HepG2 (cell line): ENCODE results near the gene SPTBN5. TPM values are rescaled to one million over a fixed set of nuclear protein-coding genes. Genes with fewer than 3 reads are reported as not detected.

Experiments used
- ATAC-seq: fragments of 200-7000 bp; cut with Tn5 transposase; 3 replicates; pipeline ENCODE4 v1.9.1; 2020; ENCODE audit warnings: mild to moderate bottlenecking, moderate library complexity
- BruUV-seq: library from RNA; stranded (reverse); fragments of 400-500 nt; replicated peaks from 2 replicates; lab custom pipeline; 2021; lab: Mats Ljungman, UMichigan
- CTCF ChIA-PET: fragments of 300-600 bp; formaldehyde crosslinking; extraction: SDS; loops from one replicate; lab custom pipeline; 2021; ENCODE audit warnings: low total read pairs, inconsistent platforms, low intra/inter-chr PET ratio; lab: Yijun Ruan, JAX
- POLR2A ChIA-PET: fragments of 350-600 bp; sonication (Branson Sonifier 250); formaldehyde crosslinking; loops from one replicate; lab custom pipeline; 2020; ENCODE audit warnings: antibody characterized with exemption, inconsistent platforms; lab: Yijun Ruan, JAX
- DNase-seq: peaks from one replicate; pipeline ENCODE4 v3.0.0-alpha.2; 2015; ENCODE audit warnings: low spot score
- FAIRE-seq: peaks from 3 replicates; lab custom pipeline; 2011; peaks lifted over from hg19 to GRCh38; lab: Jason Lieb, UNC
- H2AFZ ChIP-seq: one replicate; pipeline ENCODE4 v1.6.1; 2011; ENCODE audit warnings: low read length, inconsistent platforms
- H3K27ac ChIP-seq: fragments of 300-600 bp; 3 replicates; pipeline ENCODE4 v1.8.0; 2011; ENCODE audit warnings: mixed run types, mild to moderate bottlenecking, mixed read lengths, low read length, inconsistent platforms; ENCODE audit not compliant: insufficient read depth; ENCODE audit errors: extremely low read length
- H3K27me3 ChIP-seq, 2 experiments: fragments of 200-600 bp in 1 of 2; 2 replicates in 1 of 2; 3 replicates in 1 of 2; pipeline versions ENCODE4 v1.6.0 to v1.8.0; 2011; ENCODE audit warnings: low read length in 2 of 2, mild to moderate bottlenecking in 2 of 2, moderate library complexity in 2 of 2, inconsistent platforms in 1 of 2; ENCODE audit not compliant: insufficient read depth in 2 of 2, control insufficient read depth in 1 of 2
- H3K36me3 ChIP-seq, 2 experiments: fragments of 200-600 bp in 1 of 2; replicated peaks in 1 of 2; 2 replicates in 1 of 2; 3 replicates in 1 of 2; pipeline versions ENCODE4 v1.5.1 to v1.8.0; 2011; ENCODE audit warnings: low read length in 2 of 2, inconsistent platforms in 1 of 2; ENCODE audit not compliant: insufficient read depth in 2 of 2, control insufficient read depth in 1 of 2
- H3K4me1 ChIP-seq: 2 replicates; pipeline ENCODE4 v1.5.1; 2012; ENCODE audit warnings: low read length, inconsistent platforms; ENCODE audit not compliant: insufficient read depth
- H3K4me2 ChIP-seq: 2 replicates; pipeline ENCODE4 v1.6.0; 2011; ENCODE audit warnings: low read depth, low read length, inconsistent platforms
- H3K4me3 ChIP-seq, 3 experiments: fragments of 200-600 bp in 1 of 3; sonication (generic), shearing (Covaris generic) in 1 of 3; replicated peaks in 1 of 3; 2 replicates each; pipeline ENCODE4 v1.5.1; 2011 to 2016; ENCODE audit warnings: low read length in 3 of 3, inconsistent platforms in 2 of 3, low read depth in 2 of 3, mild to moderate bottlenecking in 2 of 3, control low read depth in 1 of 3, mixed read lengths in 1 of 3; ENCODE audit not compliant: insufficient read depth in 1 of 3
- H3K79me2 ChIP-seq: one replicate; pipeline ENCODE4 v1.6.1; 2011; ENCODE audit warnings: low read length, inconsistent platforms; ENCODE audit not compliant: insufficient read depth
- H3K9ac ChIP-seq: 2 replicates; pipeline ENCODE4 v1.6.0; 2011; ENCODE audit warnings: mild to moderate bottlenecking, low read depth, low read length, inconsistent platforms; ENCODE audit not compliant: insufficient read depth
- H3K9me3 ChIP-seq: 2 replicates; pipeline ENCODE4 v1.5.1; 2012; ENCODE audit warnings: mild to moderate bottlenecking, low read length
- H4K20me1 ChIP-seq: 2 replicates; pipeline ENCODE4 v1.6.0; 2011; ENCODE audit warnings: inconsistent platforms, mild to moderate bottlenecking, low read length, moderate library complexity; ENCODE audit not compliant: insufficient read depth
- ATF7 ChIP-seq, 2 experiments: fragments of 450-650 bp in 1 of 2; sonication (generic) in 1 of 2; formaldehyde crosslinking in 1 of 2; IDR thresholded peaks; 2 replicates each; pipeline versions ENCODE4 v1.4.0 to v1.6.1; 2016 to 2020; ENCODE audit warnings: antibody characterized with exemption in 1 of 2, mild to moderate bottlenecking in 1 of 2, missing genetic modification reagents in 1 of 2
- CHCHD3 ChIP-seq: sonication (generic); formaldehyde crosslinking; IDR thresholded peaks from 2 replicates; pipeline ENCODE4 v1.8.0; 2022; ENCODE audit warnings: mild to moderate bottlenecking, missing genetic modification reagents, moderate library complexity
- KLF11 ChIP-seq: IDR thresholded peaks from 2 replicates; pipeline ENCODE4 v1.6.1; 2016; ENCODE audit warnings: missing compliant biosample characterization
- SIX4 ChIP-seq: sonication (generic); formaldehyde crosslinking; IDR thresholded peaks from 2 replicates; pipeline ENCODE4 v1.4.0; 2020; ENCODE audit warnings: missing genetic modification reagents
- ZNF326 ChIP-seq: sonication (generic); formaldehyde crosslinking; IDR thresholded peaks from 2 replicates; pipeline ENCODE4 v1.4.0; 2020; ENCODE audit warnings: missing genetic modification reagents, borderline replicate concordance
- whole genome bisulfite sequencing: methylation state at CpG from one replicate; pipeline ENCODE4 v1.1.6; 2017; ENCODE audit warnings: low lambda C conversion rate; 5-methylcytosine and 5-hydroxymethylcytosine counted together
- in situ Hi-C: cut with HindIII; loops from 2 replicates; pipeline ENCODE4 v1.10.0; 2017; ENCODE audit warnings: low pct_unique_long_range_greater_than_20kb; ENCODE audit not compliant: extremely low pct_ligation_motif_present
- intact Hi-C: fragments of 100-400 bp; cut with micrococcal nuclease; formaldehyde crosslinking; loops from one replicate; pipeline ENCODE4 v1.10.0; 2022; ENCODE audit not compliant: unreplicated experiment
- polyA plus RNA-seq, 8 experiments: library from polyadenylated mRNA; depleted of rRNA in 3 of 8; stranded (reverse) in 7 of 8; unstranded in 1 of 8; fragments of >200 nt; fragmentation: Illumina TruSeq in 4 of 8; extraction: Trizol in 4 of 8; gene quantifications; 2 replicates each; pipeline versions ENCODE4 v1.2.1 to v1.2.3, GENCODE V29; 2011 to 2016; ENCODE audit warnings: low read depth in 4 of 8, missing spikeins in 1 of 8, mixed read lengths in 1 of 8; ENCODE audit not compliant: insufficient read depth in 1 of 8
- total RNA-seq, 5 experiments: library from RNA; depleted of rRNA; stranded (reverse); fragments of >200 nt; fragmentation: Illumina TruSeq; extraction: Trizol; gene quantifications; 2 replicates each; pipeline ENCODE4 v1.2.3, GENCODE V29; 2016; ENCODE audit warnings: low read depth in 1 of 5
- TF ChIP-seq, protein P1 (sequence below): sonication (generic); formaldehyde crosslinking; conservative IDR thresholded peaks from 2 replicates; pipeline ENCODE4 v1.4.0; 2020; ENCODE audit warnings: missing genetic modification reagents
- TF ChIP-seq, protein P2 (sequence below): sonication (generic); formaldehyde crosslinking; IDR thresholded peaks from 2 replicates; pipeline ENCODE4 v1.4.0; 2020; ENCODE audit warnings: missing genetic modification reagents, borderline replicate concordance
- TF ChIP-seq, protein P3 (sequence below), 2 experiments: sonication (generic) in 1 of 2; formaldehyde crosslinking in 1 of 2; IDR thresholded peaks; 2 replicates each; pipeline versions ENCODE4 v1.5.1 to v1.6.1; 2011 to 2020; ENCODE audit warnings: borderline replicate concordance in 1 of 2, low read depth in 1 of 2, low read length in 1 of 2, mild to moderate bottlenecking in 1 of 2, missing genetic modification reagents in 1 of 2, moderate library complexity in 1 of 2
- TF ChIP-seq, protein P4 (sequence below): IDR thresholded peaks from 2 replicates; pipeline ENCODE4 v1.6.1; 2012; ENCODE audit warnings: inconsistent platforms

SPTBN5 gene
- total and polyA plus RNA-seq, 2 of the 13 experiments (the other 11 are each of a cell fraction or from before 2014, with no cell fraction given) = 0.01 to 0.07 TPM

DNA sequence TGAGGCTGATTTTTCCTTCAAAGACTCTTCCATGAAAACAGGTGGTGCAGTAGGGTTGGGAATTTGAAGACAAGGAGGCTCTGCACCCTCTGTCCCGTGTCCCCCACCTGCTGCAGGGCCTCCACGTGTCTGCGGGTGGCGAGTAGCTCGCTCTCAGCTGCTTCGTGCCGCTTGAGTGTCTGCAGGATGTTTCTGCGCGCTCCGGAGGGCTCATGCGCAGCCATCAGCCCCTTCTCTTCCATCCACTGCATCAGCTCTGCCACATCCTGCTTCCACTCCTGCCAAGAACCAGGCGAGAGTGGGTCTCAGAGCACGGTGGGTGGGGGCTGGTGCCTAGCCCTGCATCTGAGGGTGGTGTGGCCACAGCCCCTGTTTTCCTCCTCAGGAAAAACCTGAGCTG lies 17.8 kb downstream of the SPTBN5 start:
- CTCF ChIA-PET = no interaction called here
- Histone ChIP-seq H3K4me2 (no peak overlapping the region), H4K20me1 (no peaks in the 10 kb centered on the region), H3K27me3 (peaks cover 18 to 89% of the 10 kb centered on the region in 2 experiments), H3K9ac (no peak overlapping the region), H3K36me3 (no peaks in the 10 kb centered on the region), H3K79me2 (no peaks in the 10 kb centered on the region), H3K9me3 (no peaks in the 10 kb centered on the region), H3K4me3 (no peak overlapping the region), H3K4me1 (peaks cover 13% of the 10 kb centered on the region; the same call in 1 of the 2 replicates), H3K27ac (no peak overlapping the region), H2AFZ (no peak overlapping the region)
- FAIRE-seq = no peak
- WGBS = 33% methylated on average over 3 of the region's 13 CpGs
- no TSS peak for BruUV-seq
- POLR2A ChIA-PET = no interaction called here
- DNase-seq = no peak
- in situ Hi-C loops = no loop called here
- intact Hi-C loops = no loop called here
- no peak for ATAC-seq
- TF ChIP-seq, protein P1, sequence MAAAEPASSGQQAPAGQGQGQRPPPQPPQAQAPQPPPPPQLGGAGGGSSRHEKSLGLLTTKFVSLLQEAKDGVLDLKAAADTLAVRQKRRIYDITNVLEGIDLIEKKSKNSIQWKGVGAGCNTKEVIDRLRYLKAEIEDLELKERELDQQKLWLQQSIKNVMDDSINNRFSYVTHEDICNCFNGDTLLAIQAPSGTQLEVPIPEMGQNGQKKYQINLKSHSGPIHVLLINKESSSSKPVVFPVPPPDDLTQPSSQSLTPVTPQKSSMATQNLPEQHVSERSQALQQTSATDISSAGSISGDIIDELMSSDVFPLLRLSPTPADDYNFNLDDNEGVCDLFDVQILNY (CRISPR knock-in tag) = no peak
- TF ChIP-seq CHCHD3 (CRISPR knock-in tag) (no peak), KLF11 (CRISPR knock-in tag) (no peak), ATF7 (IDR thresholded peaks at IDR 0.05) (no peak), ATF7 (CRISPR knock-in tag; IDR thresholded peaks at IDR 0.05) (no peak), ZNF326 (CRISPR knock-in tag) (no peak), SIX4 (CRISPR knock-in tag) (no peak)
- TF ChIP-seq, protein P2, sequence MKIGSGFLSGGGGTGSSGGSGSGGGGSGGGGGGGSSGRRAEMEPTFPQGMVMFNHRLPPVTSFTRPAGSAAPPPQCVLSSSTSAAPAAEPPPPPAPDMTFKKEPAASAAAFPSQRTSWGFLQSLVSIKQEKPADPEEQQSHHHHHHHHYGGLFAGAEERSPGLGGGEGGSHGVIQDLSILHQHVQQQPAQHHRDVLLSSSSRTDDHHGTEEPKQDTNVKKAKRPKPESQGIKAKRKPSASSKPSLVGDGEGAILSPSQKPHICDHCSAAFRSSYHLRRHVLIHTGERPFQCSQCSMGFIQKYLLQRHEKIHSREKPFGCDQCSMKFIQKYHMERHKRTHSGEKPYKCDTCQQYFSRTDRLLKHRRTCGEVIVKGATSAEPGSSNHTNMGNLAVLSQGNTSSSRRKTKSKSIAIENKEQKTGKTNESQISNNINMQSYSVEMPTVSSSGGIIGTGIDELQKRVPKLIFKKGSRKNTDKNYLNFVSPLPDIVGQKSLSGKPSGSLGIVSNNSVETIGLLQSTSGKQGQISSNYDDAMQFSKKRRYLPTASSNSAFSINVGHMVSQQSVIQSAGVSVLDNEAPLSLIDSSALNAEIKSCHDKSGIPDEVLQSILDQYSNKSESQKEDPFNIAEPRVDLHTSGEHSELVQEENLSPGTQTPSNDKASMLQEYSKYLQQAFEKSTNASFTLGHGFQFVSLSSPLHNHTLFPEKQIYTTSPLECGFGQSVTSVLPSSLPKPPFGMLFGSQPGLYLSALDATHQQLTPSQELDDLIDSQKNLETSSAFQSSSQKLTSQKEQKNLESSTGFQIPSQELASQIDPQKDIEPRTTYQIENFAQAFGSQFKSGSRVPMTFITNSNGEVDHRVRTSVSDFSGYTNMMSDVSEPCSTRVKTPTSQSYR (CRISPR knock-in tag) = no peak
- TF ChIP-seq, protein P3, sequence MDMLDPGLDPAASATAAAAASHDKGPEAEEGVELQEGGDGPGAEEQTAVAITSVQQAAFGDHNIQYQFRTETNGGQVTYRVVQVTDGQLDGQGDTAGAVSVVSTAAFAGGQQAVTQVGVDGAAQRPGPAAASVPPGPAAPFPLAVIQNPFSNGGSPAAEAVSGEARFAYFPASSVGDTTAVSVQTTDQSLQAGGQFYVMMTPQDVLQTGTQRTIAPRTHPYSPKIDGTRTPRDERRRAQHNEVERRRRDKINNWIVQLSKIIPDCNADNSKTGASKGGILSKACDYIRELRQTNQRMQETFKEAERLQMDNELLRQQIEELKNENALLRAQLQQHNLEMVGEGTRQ (IDR thresholded peaks at IDR 0.05; ENCODE audit: low read depth, low read length) = no peak
- TF ChIP-seq, protein P3 (CRISPR knock-in tag; IDR thresholded peaks at IDR 0.05; ENCODE audit: borderline replicate concordance) = no peak
- TF ChIP-seq, protein P4, sequence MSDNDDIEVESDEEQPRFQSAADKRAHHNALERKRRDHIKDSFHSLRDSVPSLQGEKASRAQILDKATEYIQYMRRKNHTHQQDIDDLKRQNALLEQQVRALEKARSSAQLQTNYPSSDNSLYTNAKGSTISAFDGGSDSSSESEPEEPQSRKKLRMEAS = no peak
